ENCODE measurements around the gene TSNAX. TPM values are rescaled to one million over a fixed set of nuclear protein-coding genes. Genes with fewer than 3 reads are reported as not detected.

TSNAX gene
- total RNA-seq, 1 experiment from 2014 or later, result 60.0 TPM

- peaks cover 13% of the 10 kb centered on the region for H3K36me3 ChIP-seq (ENCODE audit: insufficient read depth, low read length, poor library complexity, severe bottlenecking)
- TF ChIP-seq EZH2 (IDR thresholded peaks at IDR 0.05; ENCODE audit: borderline replicate concordance, low read depth, low read length, poor library complexity, severe bottlenecking), result no peak
- TF ChIP-seq, protein P1, sequence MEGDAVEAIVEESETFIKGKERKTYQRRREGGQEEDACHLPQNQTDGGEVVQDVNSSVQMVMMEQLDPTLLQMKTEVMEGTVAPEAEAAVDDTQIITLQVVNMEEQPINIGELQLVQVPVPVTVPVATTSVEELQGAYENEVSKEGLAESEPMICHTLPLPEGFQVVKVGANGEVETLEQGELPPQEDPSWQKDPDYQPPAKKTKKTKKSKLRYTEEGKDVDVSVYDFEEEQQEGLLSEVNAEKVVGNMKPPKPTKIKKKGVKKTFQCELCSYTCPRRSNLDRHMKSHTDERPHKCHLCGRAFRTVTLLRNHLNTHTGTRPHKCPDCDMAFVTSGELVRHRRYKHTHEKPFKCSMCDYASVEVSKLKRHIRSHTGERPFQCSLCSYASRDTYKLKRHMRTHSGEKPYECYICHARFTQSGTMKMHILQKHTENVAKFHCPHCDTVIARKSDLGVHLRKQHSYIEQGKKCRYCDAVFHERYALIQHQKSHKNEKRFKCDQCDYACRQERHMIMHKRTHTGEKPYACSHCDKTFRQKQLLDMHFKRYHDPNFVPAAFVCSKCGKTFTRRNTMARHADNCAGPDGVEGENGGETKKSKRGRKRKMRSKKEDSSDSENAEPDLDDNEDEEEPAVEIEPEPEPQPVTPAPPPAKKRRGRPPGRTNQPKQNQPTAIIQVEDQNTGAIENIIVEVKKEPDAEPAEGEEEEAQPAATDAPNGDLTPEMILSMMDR (conservative IDR thresholded peaks at IDR 0.05; ENCODE audit: low read depth, low read length), result no peak
- no peaks in the 10 kb centered on the region for H3K27me3 ChIP-seq (replicated peaks; ENCODE audit: insufficient read depth, low read depth, low read length, poor library complexity)
- CTCF ChIA-PET, result no interaction called here
- no peaks in the 10 kb centered on the region for H3K4me1 ChIP-seq (ENCODE audit: insufficient read depth, low read length, poor library complexity, severe bottlenecking)
- intact Hi-C loops (cut with micrococcal nuclease; ENCODE audit: unreplicated experiment), result no loop called here
- POLR2A ChIA-PET (ENCODE audit: low non-redundant PET), result no interaction called here
- no peaks in the 10 kb centered on the region for H3K9me3 ChIP-seq (ENCODE audit: low read depth, low read length, poor library complexity, severe bottlenecking)
- DNase-seq (ENCODE audit: low spot score), result no peak
- H3K4me3 ChIP-seq (ENCODE audit: low read depth, low read length, poor library complexity, severe bottlenecking), result no peak overlapping the region
- no TSS peak for BruUV-seq (replicated peaks)
- no peak overlapping the region for H3K27ac ChIP-seq (ENCODE audit: low read depth, low read length, poor library complexity, severe bottlenecking)
Measured at GRCh38 chr1:231558708-231559185, 30.3 kb downstream of the TSNAX start.

- H3K27me3 ChIP-seq (replicated peaks; ENCODE audit: insufficient read depth, low read depth, low read length, poor library complexity), result no peaks in the 10 kb centered on the region
- DNase-seq (ENCODE audit: low spot score), result no peak
- no peak for TF ChIP-seq EZH2 (IDR thresholded peaks at IDR 0.05; ENCODE audit: borderline replicate concordance, low read depth, low read length, poor library complexity, severe bottlenecking)
- TF ChIP-seq, protein P1 (conservative IDR thresholded peaks at IDR 0.05; ENCODE audit: low read depth, low read length), result no peak
- ChIA-PET CTCF (no interaction called here), POLR2A (ENCODE audit: low non-redundant PET) (no interaction called here)
- BruUV-seq (replicated peaks), result no TSS peak
- H3K4me3 ChIP-seq (ENCODE audit: low read depth, low read length, poor library complexity, severe bottlenecking), result no peak overlapping the region
- no peaks in the 10 kb centered on the region for H3K9me3 ChIP-seq (ENCODE audit: low read depth, low read length, poor library complexity, severe bottlenecking)
- peaks cover 26% of the 10 kb centered on the region for H3K36me3 ChIP-seq (ENCODE audit: insufficient read depth, low read length, poor library complexity, severe bottlenecking)
- no peaks in the 10 kb centered on the region for H3K4me1 ChIP-seq (ENCODE audit: insufficient read depth, low read length, poor library complexity, severe bottlenecking)
- intact Hi-C loops (cut with micrococcal nuclease; ENCODE audit: unreplicated experiment), result no loop called here
- H3K27ac ChIP-seq (ENCODE audit: low read depth, low read length, poor library complexity, severe bottlenecking), result no peak overlapping the region
Measured at GRCh38 chr1:231561647-231562383, 33.3 kb downstream of the TSNAX start.

DNA sequence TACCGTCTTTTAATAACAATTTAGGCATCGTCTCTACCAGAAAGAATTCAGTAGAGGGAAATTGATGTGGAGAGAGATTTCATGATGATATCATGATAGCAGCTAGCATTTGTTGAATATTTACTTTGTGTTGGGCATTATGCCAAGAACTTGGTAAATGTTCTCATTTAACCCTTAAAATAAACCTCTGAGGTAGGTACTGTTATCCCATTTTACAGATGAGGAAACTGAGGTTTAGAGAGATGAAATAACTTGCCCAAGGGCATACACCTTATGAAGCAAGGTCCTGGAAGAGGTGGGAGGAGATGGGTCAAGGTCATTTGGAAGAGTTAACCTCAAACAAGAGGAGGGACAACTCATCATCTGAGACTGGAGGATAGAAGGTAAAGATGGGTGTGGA is 34.8 kb downstream of the TSNAX start:
- no TSS peak for BruUV-seq (replicated peaks)

More for the DNA sequence above, 34.8 kb downstream of the TSNAX start:
- POLR2A ChIA-PET (ENCODE audit: low non-redundant PET), result no interaction called here
- TF ChIP-seq, protein P1 (conservative IDR thresholded peaks at IDR 0.05; ENCODE audit: low read depth, low read length), result no peak
- TF ChIP-seq EZH2 (IDR thresholded peaks at IDR 0.05; ENCODE audit: borderline replicate concordance, low read depth, low read length, poor library complexity, severe bottlenecking), result no peak
- Histone ChIP-seq H3K9me3 (ENCODE audit: low read depth, low read length, poor library complexity, severe bottlenecking) (no peaks in the 10 kb centered on the region), H3K4me3 (ENCODE audit: low read depth, low read length, poor library complexity, severe bottlenecking) (no peak overlapping the region), H3K27ac (ENCODE audit: low read depth, low read length, poor library complexity, severe bottlenecking) (no peak overlapping the region), H3K36me3 (ENCODE audit: insufficient read depth, low read length, poor library complexity, severe bottlenecking) (peaks cover 26% of the 10 kb centered on the region), H3K27me3 (replicated peaks; ENCODE audit: insufficient read depth, low read depth, low read length, poor library complexity) (no peaks in the 10 kb centered on the region), H3K4me1 (ENCODE audit: insufficient read depth, low read length, poor library complexity, severe bottlenecking) (no peaks in the 10 kb centered on the region)
- CTCF ChIA-PET, result no interaction called here
- intact Hi-C loops (cut with micrococcal nuclease; ENCODE audit: unreplicated experiment), result no loop called here
- DNase-seq (ENCODE audit: low spot score), result no peak
